ENCODE measurements around the gene MICAL1.

Gene MICAL1

DNA sequence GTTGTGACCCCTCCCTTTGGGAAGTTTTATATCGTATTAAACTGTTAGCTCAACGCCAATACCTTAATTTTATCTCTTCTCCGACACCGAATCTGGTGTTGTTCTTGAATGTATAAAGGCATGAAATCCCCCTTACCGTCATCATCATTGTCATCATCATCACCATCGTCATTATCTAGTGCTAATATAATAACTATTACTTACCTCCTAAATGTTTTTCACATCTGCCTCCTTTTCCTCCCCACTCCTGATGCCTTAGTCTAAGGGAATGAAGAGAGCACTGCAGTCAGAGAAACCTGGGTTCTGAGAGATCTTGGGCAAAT, 28.1 kb upstream of the MICAL1 start:
- TF ChIP-seq, protein P1, sequence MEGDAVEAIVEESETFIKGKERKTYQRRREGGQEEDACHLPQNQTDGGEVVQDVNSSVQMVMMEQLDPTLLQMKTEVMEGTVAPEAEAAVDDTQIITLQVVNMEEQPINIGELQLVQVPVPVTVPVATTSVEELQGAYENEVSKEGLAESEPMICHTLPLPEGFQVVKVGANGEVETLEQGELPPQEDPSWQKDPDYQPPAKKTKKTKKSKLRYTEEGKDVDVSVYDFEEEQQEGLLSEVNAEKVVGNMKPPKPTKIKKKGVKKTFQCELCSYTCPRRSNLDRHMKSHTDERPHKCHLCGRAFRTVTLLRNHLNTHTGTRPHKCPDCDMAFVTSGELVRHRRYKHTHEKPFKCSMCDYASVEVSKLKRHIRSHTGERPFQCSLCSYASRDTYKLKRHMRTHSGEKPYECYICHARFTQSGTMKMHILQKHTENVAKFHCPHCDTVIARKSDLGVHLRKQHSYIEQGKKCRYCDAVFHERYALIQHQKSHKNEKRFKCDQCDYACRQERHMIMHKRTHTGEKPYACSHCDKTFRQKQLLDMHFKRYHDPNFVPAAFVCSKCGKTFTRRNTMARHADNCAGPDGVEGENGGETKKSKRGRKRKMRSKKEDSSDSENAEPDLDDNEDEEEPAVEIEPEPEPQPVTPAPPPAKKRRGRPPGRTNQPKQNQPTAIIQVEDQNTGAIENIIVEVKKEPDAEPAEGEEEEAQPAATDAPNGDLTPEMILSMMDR (conservative IDR thresholded peaks at IDR 0.05; ENCODE audit: control insufficient read depth, insufficient read depth, low read depth, low read length), result no peak
- peak overlapping the region; percentile 49 for H3K4me3 ChIP-seq (ENCODE audit: control insufficient read depth, low read depth, low read length)

DNA sequence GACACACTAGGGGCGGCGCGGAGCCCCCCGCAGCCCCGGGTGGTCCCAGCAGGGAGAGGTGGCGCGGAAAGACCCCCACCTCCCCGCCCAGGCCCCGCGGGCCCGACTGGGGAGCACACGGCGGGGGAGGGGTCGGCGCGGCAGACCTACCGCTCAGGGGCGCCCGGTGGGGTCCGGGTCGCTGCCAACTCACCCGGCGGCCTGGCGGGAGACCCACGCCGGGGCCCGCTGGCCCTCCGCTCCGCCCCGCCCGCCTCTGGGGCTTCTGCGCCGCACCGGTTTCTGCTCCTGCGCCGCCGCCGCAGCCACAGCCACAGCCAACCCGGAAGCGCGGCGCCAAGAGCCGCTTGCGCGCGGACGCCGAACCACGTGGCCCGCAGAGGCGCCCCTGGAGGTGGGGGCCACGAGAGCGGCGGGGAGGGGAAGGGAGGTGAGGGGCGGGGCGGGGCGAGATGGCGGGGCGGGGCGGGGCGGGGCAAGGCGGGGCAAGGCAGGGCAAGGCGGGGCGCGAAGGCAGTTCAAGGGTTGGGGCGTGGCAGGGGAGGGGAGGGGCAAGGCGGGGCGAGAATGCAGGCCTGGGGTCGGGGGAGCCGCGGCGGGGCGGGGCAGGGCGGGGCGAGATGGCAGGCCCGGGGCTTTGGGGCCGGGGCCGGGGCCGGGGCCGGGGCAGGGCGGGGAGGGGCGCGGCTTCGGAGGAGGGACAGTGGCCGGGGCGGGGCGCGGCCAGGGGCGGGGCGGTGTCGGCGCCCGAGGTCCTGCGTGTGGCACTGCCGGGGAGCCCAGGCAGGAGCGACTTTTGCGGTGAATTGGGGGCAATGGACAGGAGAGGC, 27.5 kb upstream of the MICAL1 start, which contains the start of gene ZBTB24:
TSS of gene ZBTB24 (minus strand) at position 315 of the 830 bp plus-strand sequence. CDS start 1,193 bp downstream, outside the sequence.
- TF ChIP-seq, protein P1 (conservative IDR thresholded peaks at IDR 0.05; ENCODE audit: control insufficient read depth, insufficient read depth, low read depth, low read length), result no peak
- peak; percentile 85 for DNase-seq (ENCODE audit: low read depth)

More for the DNA sequence above, 28.1 kb upstream of the MICAL1 start:
- peak; percentile 26 for DNase-seq (ENCODE audit: low read depth)

DNA sequence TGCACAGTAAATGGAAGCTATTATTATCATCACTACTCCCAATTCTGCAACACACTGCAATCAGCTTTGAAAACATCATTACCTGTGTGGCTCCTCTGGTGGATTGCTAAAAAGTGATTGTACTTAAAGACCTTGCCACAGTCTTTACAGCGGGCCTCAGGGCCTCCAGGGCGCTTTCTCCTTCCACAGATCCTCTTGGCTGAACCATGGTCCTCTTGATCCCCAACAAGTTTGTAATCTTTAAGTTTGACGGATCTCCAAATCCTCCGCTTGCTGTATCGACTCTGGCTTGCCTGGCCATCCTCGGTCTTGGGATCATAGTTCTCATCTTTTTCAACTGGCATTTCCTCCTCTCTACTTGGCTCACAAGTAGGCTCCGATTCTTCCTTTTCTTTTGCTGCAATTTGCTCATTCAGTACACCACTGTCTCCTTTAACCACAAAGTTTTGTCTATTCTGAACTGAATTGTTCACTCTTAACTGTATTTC, 25.5 kb upstream of the MICAL1 start:
- no peak overlapping the region for H3K4me3 ChIP-seq (ENCODE audit: control insufficient read depth, low read depth, low read length)
- DNase-seq (ENCODE audit: low read depth), result no peak
- TF ChIP-seq, protein P1 (conservative IDR thresholded peaks at IDR 0.05; ENCODE audit: control insufficient read depth, insufficient read depth, low read depth, low read length), result no peak

More for the DNA sequence above, 27.5 kb upstream of the MICAL1 start, which contains the start of gene ZBTB24:
- H3K4me3 ChIP-seq (ENCODE audit: control insufficient read depth, low read depth, low read length), result peak within 1 kb of the TSS; percentile 80

DNA sequence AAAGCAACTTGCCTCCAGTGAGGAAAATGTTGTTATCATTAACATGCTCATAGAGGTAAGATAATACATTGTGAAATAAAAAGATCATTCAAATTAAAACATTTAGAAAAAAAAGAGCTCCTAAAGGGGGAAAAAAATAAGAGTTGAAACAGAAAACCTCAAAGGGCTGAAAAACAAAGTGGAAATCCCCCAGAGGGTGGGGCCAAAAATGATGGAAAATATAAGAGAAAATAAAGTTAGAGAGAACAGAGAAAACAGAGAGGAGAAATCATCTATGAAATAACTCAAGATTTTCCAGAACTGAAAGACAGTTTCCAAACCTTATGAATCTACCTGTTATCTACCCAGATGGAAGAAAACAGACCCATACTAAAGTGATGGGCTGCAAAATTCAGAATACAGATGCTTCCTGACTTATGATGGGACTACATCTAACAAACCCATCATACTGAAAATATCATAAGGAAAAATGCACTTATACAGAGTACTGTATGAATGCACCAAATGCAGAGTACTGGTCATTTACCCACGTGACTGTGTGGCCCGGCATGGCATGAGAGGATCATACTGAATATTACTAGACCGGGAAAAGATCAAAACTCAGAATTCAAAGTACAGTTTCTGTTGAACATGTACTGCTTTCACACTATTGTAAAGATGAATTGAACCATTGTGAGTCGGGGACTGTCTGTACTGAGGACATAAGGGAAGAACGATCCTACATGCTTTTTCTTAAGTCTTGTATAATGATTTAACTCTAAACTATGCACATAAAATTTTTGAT, 23.5 kb upstream of the MICAL1 start:
- no peak for DNase-seq (ENCODE audit: low read depth)
- TF ChIP-seq, protein P1 (conservative IDR thresholded peaks at IDR 0.05; ENCODE audit: control insufficient read depth, insufficient read depth, low read depth, low read length), result no peak
- peak overlapping the region; percentile 9 for H3K4me3 ChIP-seq (ENCODE audit: control insufficient read depth, low read depth, low read length)

DNA sequence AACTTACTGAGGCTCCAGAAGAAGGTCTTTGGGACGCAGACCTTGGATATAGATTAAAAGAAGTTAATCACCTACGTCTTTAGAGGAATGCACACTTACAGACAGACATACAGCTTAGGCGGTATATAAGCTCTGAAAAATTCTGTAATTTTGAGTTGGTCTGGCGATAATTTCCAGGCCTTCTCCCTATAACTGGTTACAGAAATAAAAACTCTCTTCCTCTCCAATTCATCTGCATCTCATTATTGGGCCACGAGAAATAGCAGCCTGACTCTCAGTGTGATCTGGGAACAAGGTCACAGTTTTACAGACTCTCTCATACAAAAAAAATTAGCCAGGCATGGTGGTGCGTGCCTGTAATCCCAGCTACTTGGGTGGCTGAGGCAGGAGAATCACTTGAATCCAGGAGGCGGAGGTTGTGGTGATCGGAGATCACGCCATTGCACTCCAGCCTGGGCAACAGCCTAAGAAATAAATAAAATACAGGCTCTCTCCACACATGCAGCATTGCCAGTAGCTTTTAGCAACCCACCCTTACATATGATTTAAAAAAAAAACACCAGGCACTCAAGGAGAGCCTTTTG, 22.7 kb upstream of the MICAL1 start:
- peak; percentile 47 for DNase-seq (ENCODE audit: low read depth)
- TF ChIP-seq, protein P1 (conservative IDR thresholded peaks at IDR 0.05; ENCODE audit: control insufficient read depth, insufficient read depth, low read depth, low read length), result no peak
- peak overlapping the region; percentile 9 for H3K4me3 ChIP-seq (ENCODE audit: control insufficient read depth, low read depth, low read length)

DNA sequence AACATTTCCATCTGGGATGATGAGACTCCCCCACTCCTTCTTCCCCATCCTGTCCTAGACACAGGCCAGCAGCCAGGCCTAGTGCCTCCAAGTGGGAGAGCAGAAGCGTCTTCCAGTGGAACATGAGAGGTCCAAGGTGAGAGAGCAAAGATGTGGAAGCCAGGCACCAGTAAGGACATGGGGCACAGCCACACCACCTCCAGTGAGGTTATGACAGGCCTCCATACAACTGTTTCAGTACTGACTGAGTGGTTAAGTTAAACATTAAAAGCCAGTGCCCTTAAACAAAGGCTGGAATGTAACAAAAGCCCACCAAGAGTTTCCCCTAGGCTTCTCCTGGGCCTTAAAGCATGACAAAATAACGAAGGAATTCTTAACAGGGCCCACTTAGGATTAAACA, 22.2 kb upstream of the MICAL1 start:
- H3K4me3 ChIP-seq (ENCODE audit: control insufficient read depth, low read depth, low read length), result no peak overlapping the region
- TF ChIP-seq, protein P1 (conservative IDR thresholded peaks at IDR 0.05; ENCODE audit: control insufficient read depth, insufficient read depth, low read depth, low read length), result no peak
- DNase-seq (ENCODE audit: low read depth), result no peak

All from fibroblast of mammary gland (primary cell).